GM23338 (cell line): ENCODE results near the gene SMARCE1. TPM values are rescaled to one million over a fixed set of nuclear protein-coding genes. Genes with fewer than 3 reads are reported as not detected.

Experiments used
- ATAC-seq: fragments of 200-7000 bp; cut with Tn5 transposase; 3 replicates; pipeline ENCODE4 v1.9.1; 2020
- DNase-seq: peaks from one replicate; pipeline ENCODE4 v3.0.0-alpha.2; 2015; ENCODE audit warnings: low spot score
- H2AFZ ChIP-seq: fragments of 200-600 bp; sonication (generic); 2 replicates; pipeline ENCODE4 v1.8.0; 2016; ENCODE audit warnings: antibody characterized with exemption, mild to moderate bottlenecking, moderate library complexity
- H3F3A ChIP-seq: fragments of 200-600 bp; sonication (generic); replicated peaks from 2 replicates; pipeline ENCODE4 v1.8.0; 2017; ENCODE audit warnings: antibody characterized with exemption, mixed run types, low read depth
- H3K27ac ChIP-seq: fragments of 200-600 bp; sonication (generic); 2 replicates; pipeline ENCODE4 v1.6.1; 2016; ENCODE audit warnings: low read depth
- H3K27me3 ChIP-seq: fragments of 200-600 bp; sonication (generic); 2 replicates; pipeline ENCODE4 v1.8.0; 2016; ENCODE audit warnings: mild to moderate bottlenecking, mixed run types, moderate library complexity; ENCODE audit not compliant: insufficient read depth
- H3K36me3 ChIP-seq: fragments of 200-600 bp; sonication (generic); 2 replicates; pipeline ENCODE4 v1.8.0; 2016; ENCODE audit warnings: mild to moderate bottlenecking; ENCODE audit not compliant: insufficient read depth
- H3K4me1 ChIP-seq: fragments of 200-600 bp; sonication (generic); 2 replicates; pipeline ENCODE4 v1.8.0; 2016; ENCODE audit warnings: mild to moderate bottlenecking, moderate library complexity; ENCODE audit not compliant: insufficient read depth
- H3K4me2 ChIP-seq: fragments of 200-600 bp; sonication (generic); 2 replicates; pipeline ENCODE4 v1.7.1; 2017; ENCODE audit warnings: mixed run types
- H3K4me3 ChIP-seq: fragments of 200-600 bp; sonication (generic); 2 replicates; pipeline ENCODE4 v1.6.1; 2016; ENCODE audit warnings: mixed run types
- H3K79me2 ChIP-seq: fragments of 200-600 bp; sonication (generic); replicated peaks from 2 replicates; pipeline ENCODE4 v1.8.0; 2017; ENCODE audit warnings: mild to moderate bottlenecking; ENCODE audit not compliant: insufficient read depth
- H3K9me2 ChIP-seq: fragments of 200-600 bp; sonication (generic); 2 replicates; pipeline ENCODE4 v1.8.0; 2017; ENCODE audit not compliant: insufficient read depth
- H4K20me1 ChIP-seq: fragments of 200-600 bp; sonication (generic); replicated peaks from 2 replicates; pipeline ENCODE4 v1.8.0; 2017; ENCODE audit warnings: mild to moderate bottlenecking; ENCODE audit not compliant: insufficient read depth
- H3K27ac Mint-ChIP-seq: 2 replicates; pipeline ENCODE4 v1.8.0; 2020; ENCODE audit warnings: inconsistent platforms, mild to moderate bottlenecking, moderate library complexity, mixed read lengths
- H3K27me3 Mint-ChIP-seq: 3 replicates; pipeline ENCODE4 v1.8.0; 2022; ENCODE audit warnings: low read depth, mild to moderate bottlenecking, moderate library complexity, mixed read lengths, inconsistent platforms; ENCODE audit not compliant: insufficient read depth, poor library complexity
- H3K36me3 Mint-ChIP-seq: 3 replicates; pipeline ENCODE4 v1.8.0; 2021; ENCODE audit warnings: low read depth, mild to moderate bottlenecking, inconsistent platforms, moderate library complexity, mixed read lengths
- H3K4me1 Mint-ChIP-seq: 3 replicates; pipeline ENCODE4 v1.8.0; 2020; ENCODE audit warnings: mild to moderate bottlenecking, inconsistent platforms, mixed read lengths
- H3K4me3 Mint-ChIP-seq: 3 replicates; pipeline ENCODE4 v1.8.0; 2021; ENCODE audit warnings: moderate library complexity, mild to moderate bottlenecking, inconsistent platforms, mixed read lengths
- H3K9me3 Mint-ChIP-seq: 3 replicates; pipeline ENCODE4 v1.8.0; 2020; ENCODE audit warnings: moderate library complexity, mild to moderate bottlenecking, inconsistent platforms, mixed read lengths
- EZH2 ChIP-seq: fragments of 200-600 bp; sonication (generic); IDR thresholded peaks from one replicate; pipeline ENCODE4 v1.8.0; 2017; ENCODE audit warnings: antibody characterized with exemption, mild to moderate bottlenecking, low read depth; ENCODE audit not compliant: unreplicated experiment
- EZH2phosphoT487 ChIP-seq: fragments of 200-600 bp; sonication (generic); IDR thresholded peaks from one replicate; pipeline ENCODE4 v1.8.1; 2018; ENCODE audit warnings: antibody characterized with exemption; ENCODE audit not compliant: unreplicated experiment
- JUNB ChIP-seq: IDR thresholded peaks from one replicate; pipeline ENCODE4 v1.6.1; 2016; ENCODE audit warnings: antibody characterized with exemption; ENCODE audit not compliant: unreplicated experiment
- NANOG ChIP-seq: IDR thresholded peaks from 2 replicates; pipeline ENCODE4 v1.6.1; 2016; ENCODE audit warnings: antibody characterized with exemption, borderline replicate concordance
- POLR2AphosphoS5 ChIP-seq: IDR thresholded peaks from 2 replicates; pipeline ENCODE4 v1.6.1; 2016; ENCODE audit warnings: antibody characterized with exemption, low read depth
- ZNF114 ChIP-seq: fragments of 250-450 bp; sonication (Bioruptor Pico); IDR thresholded peaks from 2 replicates; pipeline ENCODE4 v1.5.0; 2020; ENCODE audit warnings: mild to moderate bottlenecking, moderate library complexity
- ZNF331 ChIP-seq: fragments of 250-450 bp; sonication (Bioruptor Pico); IDR thresholded peaks from 2 replicates; pipeline ENCODE4 v1.5.0; 2020; ENCODE audit warnings: low read depth, mild to moderate bottlenecking, moderate library complexity
- polyA plus RNA-seq: library from polyadenylated mRNA; unstranded; fragments of >200 nt; fragmentation: Nextera tagmentation; extraction: Ambion mirVana; gene quantifications from 2 replicates; pipeline ENCODE4 v1.2.1, GENCODE V29; 2016
- total RNA-seq: library from RNA; depleted of rRNA; stranded (reverse); fragments of >200 nt; shearing (Covaris generic); gene quantifications from 2 replicates; pipeline ENCODE4 v1.2.3, GENCODE V29; 2014
- TF ChIP-seq, protein P1 (sequence below): fragments of 250-450 bp; sonication (Bioruptor Pico); IDR thresholded peaks from 2 replicates; pipeline ENCODE4 v1.5.0; 2020; ENCODE audit warnings: mild to moderate bottlenecking, moderate library complexity
- TF ChIP-seq, protein P2 (sequence below): IDR thresholded peaks from 2 replicates; pipeline ENCODE4 v1.6.1; 2016; ENCODE audit warnings: antibody characterized with exemption
- TF ChIP-seq, protein P3 (sequence below), 2 experiments: fragments of 200-600 bp in 1 of 2; sonication (generic) in 1 of 2; conservative IDR thresholded peaks; 2 replicates each; pipeline versions ENCODE4 v1.5.1 to v1.6.1; 2016 to 2017; ENCODE audit warnings: antibody characterized with exemption in 2 of 2, low read depth in 2 of 2, mild to moderate bottlenecking in 2 of 2, moderate library complexity in 1 of 2

SMARCE1 gene
- total and polyA plus RNA-seq, 2 experiments from 2014 or later = 101 to 258 TPM

DNA sequence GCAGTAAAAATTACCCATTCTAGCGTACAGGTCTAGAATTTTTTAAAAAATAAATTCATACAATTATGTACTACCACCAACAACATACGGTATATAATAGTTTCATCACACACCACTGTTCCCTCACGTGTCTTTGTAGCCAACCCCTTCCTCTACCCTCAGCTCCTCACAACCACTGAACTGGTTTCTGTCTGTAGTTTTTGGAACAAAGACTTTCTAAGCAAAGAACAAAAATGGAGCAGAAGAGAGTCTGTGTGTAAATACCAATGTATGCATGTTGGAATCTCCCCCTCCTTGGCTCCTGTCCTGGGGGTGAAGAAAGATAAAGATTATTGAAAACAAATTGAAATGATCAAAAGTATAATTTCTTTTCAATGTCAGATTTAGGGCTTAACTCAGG, 50.5 kb downstream of the SMARCE1 start (continued):
- TF ChIP-seq, protein P1, sequence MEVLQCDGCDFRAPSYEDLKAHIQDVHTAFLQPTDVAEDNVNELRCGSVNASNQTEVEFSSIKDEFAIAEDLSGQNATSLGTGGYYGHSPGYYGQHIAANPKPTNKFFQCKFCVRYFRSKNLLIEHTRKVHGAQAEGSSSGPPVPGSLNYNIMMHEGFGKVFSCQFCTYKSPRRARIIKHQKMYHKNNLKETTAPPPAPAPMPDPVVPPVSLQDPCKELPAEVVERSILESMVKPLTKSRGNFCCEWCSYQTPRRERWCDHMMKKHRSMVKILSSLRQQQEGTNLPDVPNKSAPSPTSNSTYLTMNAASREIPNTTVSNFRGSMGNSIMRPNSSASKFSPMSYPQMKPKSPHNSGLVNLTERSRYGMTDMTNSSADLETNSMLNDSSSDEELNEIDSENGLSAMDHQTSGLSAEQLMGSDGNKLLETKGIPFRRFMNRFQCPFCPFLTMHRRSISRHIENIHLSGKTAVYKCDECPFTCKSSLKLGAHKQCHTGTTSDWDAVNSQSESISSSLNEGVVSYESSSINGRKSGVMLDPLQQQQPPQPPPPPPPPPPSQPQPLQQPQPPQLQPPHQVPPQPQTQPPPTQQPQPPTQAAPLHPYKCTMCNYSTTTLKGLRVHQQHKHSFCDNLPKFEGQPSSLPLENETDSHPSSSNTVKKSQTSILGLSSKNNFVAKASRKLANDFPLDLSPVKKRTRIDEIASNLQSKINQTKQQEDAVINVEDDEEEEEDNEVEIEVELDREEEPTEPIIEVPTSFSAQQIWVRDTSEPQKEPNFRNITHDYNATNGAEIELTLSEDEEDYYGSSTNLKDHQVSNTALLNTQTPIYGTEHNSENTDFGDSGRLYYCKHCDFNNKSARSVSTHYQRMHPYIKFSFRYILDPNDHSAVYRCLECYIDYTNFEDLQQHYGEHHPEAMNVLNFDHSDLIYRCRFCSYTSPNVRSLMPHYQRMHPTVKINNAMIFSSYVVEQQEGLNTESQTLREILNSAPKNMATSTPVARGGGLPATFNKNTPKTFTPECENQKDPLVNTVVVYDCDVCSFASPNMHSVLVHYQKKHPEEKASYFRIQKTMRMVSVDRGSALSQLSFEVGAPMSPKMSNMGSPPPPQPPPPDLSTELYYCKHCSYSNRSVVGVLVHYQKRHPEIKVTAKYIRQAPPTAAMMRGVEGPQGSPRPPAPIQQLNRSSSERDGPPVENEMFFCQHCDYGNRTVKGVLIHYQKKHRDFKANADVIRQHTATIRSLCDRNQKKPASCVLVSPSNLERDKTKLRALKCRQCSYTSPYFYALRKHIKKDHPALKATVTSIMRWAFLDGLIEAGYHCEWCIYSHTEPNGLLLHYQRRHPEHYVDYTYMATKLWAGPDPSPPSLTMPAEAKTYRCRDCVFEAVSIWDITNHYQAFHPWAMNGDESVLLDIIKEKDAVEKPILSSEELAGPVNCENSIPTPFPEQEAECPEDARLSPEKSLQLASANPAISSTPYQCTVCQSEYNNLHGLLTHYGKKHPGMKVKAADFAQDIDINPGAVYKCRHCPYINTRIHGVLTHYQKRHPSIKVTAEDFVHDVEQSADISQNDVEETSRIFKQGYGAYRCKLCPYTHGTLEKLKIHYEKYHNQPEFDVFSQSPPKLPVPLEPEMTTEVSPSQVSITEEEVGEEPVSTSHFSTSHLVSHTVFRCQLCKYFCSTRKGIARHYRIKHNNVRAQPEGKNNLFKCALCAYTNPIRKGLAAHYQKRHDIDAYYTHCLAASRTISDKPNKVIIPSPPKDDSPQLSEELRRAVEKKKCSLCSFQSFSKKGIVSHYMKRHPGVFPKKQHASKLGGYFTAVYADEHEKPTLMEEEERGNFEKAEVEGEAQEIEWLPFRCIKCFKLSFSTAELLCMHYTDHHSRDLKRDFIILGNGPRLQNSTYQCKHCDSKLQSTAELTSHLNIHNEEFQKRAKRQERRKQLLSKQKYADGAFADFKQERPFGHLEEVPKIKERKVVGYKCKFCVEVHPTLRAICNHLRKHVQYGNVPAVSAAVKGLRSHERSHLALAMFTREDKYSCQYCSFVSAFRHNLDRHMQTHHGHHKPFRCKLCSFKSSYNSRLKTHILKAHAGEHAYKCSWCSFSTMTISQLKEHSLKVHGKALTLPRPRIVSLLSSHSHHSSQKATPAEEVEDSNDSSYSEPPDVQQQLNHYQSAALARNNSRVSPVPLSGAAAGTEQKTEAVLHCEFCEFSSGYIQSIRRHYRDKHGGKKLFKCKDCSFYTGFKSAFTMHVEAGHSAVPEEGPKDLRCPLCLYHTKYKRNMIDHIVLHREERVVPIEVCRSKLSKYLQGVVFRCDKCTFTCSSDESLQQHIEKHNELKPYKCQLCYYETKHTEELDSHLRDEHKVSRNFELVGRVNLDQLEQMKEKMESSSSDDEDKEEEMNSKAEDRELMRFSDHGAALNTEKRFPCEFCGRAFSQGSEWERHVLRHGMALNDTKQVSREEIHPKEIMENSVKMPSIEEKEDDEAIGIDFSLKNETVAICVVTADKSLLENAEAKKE (CRISPR knock-in tag) = no peak
- TF ChIP-seq EZH2 (no peak), ZNF331 (CRISPR knock-in tag) (no peak), ZNF114 (CRISPR knock-in tag) (no peak), POLR2AphosphoS5 (no peak), NANOG (no peak), EZH2phosphoT487 (no peak)
- TF ChIP-seq, protein P2, sequence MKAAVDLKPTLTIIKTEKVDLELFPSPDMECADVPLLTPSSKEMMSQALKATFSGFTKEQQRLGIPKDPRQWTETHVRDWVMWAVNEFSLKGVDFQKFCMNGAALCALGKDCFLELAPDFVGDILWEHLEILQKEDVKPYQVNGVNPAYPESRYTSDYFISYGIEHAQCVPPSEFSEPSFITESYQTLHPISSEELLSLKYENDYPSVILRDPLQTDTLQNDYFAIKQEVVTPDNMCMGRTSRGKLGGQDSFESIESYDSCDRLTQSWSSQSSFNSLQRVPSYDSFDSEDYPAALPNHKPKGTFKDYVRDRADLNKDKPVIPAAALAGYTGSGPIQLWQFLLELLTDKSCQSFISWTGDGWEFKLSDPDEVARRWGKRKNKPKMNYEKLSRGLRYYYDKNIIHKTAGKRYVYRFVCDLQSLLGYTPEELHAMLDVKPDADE = no peak

DNA sequence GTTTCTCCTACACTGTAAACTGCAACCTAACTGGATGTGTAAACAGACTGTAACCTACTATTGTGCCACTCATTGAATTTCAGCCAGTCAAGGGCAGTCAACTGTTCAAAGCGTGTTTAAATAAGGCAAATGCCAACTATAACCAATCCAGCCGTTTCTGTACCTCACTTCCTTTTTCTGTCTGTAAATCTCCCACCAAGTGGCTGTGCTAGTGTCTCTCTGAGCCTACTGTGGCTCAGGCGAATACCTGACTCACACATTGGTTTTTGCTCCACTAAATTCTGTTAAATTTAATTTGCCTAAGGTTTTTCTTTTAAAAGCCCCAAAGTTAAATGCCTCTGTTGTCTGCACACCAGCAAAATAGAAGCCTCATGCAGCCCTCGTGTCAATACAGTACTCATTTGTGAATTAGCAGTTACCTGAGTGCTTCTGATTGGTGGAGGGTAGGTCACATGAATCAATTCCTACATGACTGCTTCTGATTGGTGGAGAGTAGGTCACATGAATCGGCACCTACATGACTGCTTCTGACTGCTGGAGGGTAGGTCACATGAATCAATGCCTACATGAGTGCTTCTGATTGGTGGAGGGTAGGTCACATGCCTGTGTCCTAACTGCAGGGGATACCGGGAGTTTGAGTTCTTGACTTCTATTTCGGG, 51.2 kb downstream of the SMARCE1 start:
- H3K4me1 ChIP-seq = peaks cover 4% of the 10 kb centered on the region; the same call in 1 of the 2 replicates
- H3K27me3 Mint-ChIP-seq = peaks cover 3% of the 10 kb centered on the region
- no peaks in the 10 kb centered on the region for H3K9me2 ChIP-seq
- no peak overlapping the region for H3K4me3 Mint-ChIP-seq
- H3K4me1 Mint-ChIP-seq = peaks cover 5% of the 10 kb centered on the region; the same call in 2 of the 3 replicates
- no peak overlapping the region for H3K4me2 ChIP-seq
- no peak overlapping the region for H3K27ac Mint-ChIP-seq
- DNase-seq = peak; percentile 54
- no peaks in the 10 kb centered on the region for H3K27me3 ChIP-seq
- no peaks in the 10 kb centered on the region for H3F3A ChIP-seq
- H3K27ac ChIP-seq = no peak overlapping the region
- H3K9me3 Mint-ChIP-seq = no peaks in the 10 kb centered on the region
- H3K36me3 Mint-ChIP-seq = no peaks in the 10 kb centered on the region
- H4K20me1 ChIP-seq = no peaks in the 10 kb centered on the region
- ATAC-seq = peak; percentile 57
- H3K36me3 ChIP-seq = no peaks in the 10 kb centered on the region
- H3K4me3 ChIP-seq = no peak overlapping the region
- H2AFZ ChIP-seq = peak overlapping the region; percentile 49; the same call in 1 of the 2 replicates
- H3K79me2 ChIP-seq = no peaks in the 10 kb centered on the region
- TF ChIP-seq EZH2phosphoT487 (no peak), JUNB (no peak), EZH2 (no peak), ZNF331 (CRISPR knock-in tag) (no peak)
- TF ChIP-seq, protein P3, sequence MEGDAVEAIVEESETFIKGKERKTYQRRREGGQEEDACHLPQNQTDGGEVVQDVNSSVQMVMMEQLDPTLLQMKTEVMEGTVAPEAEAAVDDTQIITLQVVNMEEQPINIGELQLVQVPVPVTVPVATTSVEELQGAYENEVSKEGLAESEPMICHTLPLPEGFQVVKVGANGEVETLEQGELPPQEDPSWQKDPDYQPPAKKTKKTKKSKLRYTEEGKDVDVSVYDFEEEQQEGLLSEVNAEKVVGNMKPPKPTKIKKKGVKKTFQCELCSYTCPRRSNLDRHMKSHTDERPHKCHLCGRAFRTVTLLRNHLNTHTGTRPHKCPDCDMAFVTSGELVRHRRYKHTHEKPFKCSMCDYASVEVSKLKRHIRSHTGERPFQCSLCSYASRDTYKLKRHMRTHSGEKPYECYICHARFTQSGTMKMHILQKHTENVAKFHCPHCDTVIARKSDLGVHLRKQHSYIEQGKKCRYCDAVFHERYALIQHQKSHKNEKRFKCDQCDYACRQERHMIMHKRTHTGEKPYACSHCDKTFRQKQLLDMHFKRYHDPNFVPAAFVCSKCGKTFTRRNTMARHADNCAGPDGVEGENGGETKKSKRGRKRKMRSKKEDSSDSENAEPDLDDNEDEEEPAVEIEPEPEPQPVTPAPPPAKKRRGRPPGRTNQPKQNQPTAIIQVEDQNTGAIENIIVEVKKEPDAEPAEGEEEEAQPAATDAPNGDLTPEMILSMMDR (conservative IDR thresholded peaks at IDR 0.05; ENCODE audit: low read depth in 2 of 2) = no peak
